GM12878 (cell line): Measurements from ENCODE around the gene CALY. TPM values are rescaled to one million over a fixed set of nuclear protein-coding genes. Genes with fewer than 3 reads are reported as not detected.

ENCODE experiments used
- ATAC-seq: fragments of 200-7000 bp; cut with Tn5 transposase; 3 replicates; pipeline ENCODE4 v1.9.1; 2020; ENCODE audit warnings: mild to moderate bottlenecking, moderate library complexity
- BruUV-seq: library from RNA; stranded (reverse); fragments of 400-500 nt; replicated peaks from 2 replicates; lab custom pipeline; 2021; lab: Mats Ljungman, UMichigan
- CTCF ChIA-PET: fragments of 300-600 bp; sonication (Branson Sonifier 250); formaldehyde crosslinking; extraction: SDS; loops from one replicate; lab custom pipeline; 2021; ENCODE audit warnings: inconsistent platforms; lab: Yijun Ruan, JAX
- POLR2A ChIA-PET: fragments of 350-600 bp; formaldehyde crosslinking; extraction: SDS; loops from one replicate; lab custom pipeline; 2021; ENCODE audit warnings: inconsistent platforms; lab: Charles Lee
- RAD21 ChIA-PET: fragments of 300-600 bp; sonication (Branson Sonifier 250); formaldehyde crosslinking; loops from one replicate; lab custom pipeline; 2023; ENCODE audit warnings: antibody characterized with exemption; ENCODE audit not compliant: unreplicated experiment; lab: Charles Lee
- SMC1A ChIA-PET: fragments of 300-600 bp; sonication (Branson Sonifier 250); formaldehyde crosslinking; loops from one replicate; lab custom pipeline; 2023; ENCODE audit not compliant: unreplicated experiment, uncharacterized antibody; lab: Charles Lee
- DNase-seq: peaks from one replicate; pipeline ENCODE4 v3.0.0-alpha.2; 2011; ENCODE audit warnings: low read depth, low spot score
- FAIRE-seq: peaks from 3 replicates; lab custom pipeline; 2011; peaks lifted over from hg19 to GRCh38; lab: Jason Lieb, UNC
- H2AFZ ChIP-seq: 2 replicates; pipeline ENCODE4 v1.6.0; 2011; ENCODE audit warnings: low read depth, low read length, control low read depth; ENCODE audit not compliant: control insufficient read depth
- H3K27ac ChIP-seq: 2 replicates; pipeline ENCODE4 v1.5.1; 2011; ENCODE audit warnings: control low read depth; ENCODE audit not compliant: control insufficient read depth, insufficient read depth
- H3K27me3 ChIP-seq, 2 experiments: replicated peaks in 1 of 2; 2 replicates each; pipeline versions ENCODE4 v1.6.0 to v1.6.1; 2011; ENCODE audit warnings: low read length in 1 of 2; ENCODE audit not compliant: control insufficient read depth in 2 of 2, insufficient read depth in 2 of 2
- H3K36me3 ChIP-seq, 2 experiments: 2 replicates each; pipeline ENCODE4 v1.5.1; 2011; ENCODE audit warnings: low read length in 1 of 2; ENCODE audit not compliant: control insufficient read depth in 2 of 2, insufficient read depth in 2 of 2
- H3K4me1 ChIP-seq: 2 replicates; pipeline ENCODE4 v1.6.1; 2011; ENCODE audit warnings: mild to moderate bottlenecking, low read length, moderate library complexity, mixed read lengths; ENCODE audit not compliant: control insufficient read depth, insufficient read depth
- H3K4me2 ChIP-seq: 2 replicates; pipeline ENCODE4 v1.6.0; 2011; ENCODE audit warnings: control low read depth; ENCODE audit not compliant: control insufficient read depth, insufficient read depth
- H3K4me3 ChIP-seq: fragments of 200-600 bp; sonication (generic); 2 replicates; pipeline ENCODE4 v1.5.1; 2016
- H3K79me2 ChIP-seq: 2 replicates; pipeline ENCODE4 v1.6.0; 2011; ENCODE audit warnings: low read length; ENCODE audit not compliant: control insufficient read depth, insufficient read depth
- H3K9ac ChIP-seq: 2 replicates; pipeline ENCODE4 v1.8.0; 2011; ENCODE audit warnings: low read length, control low read depth, mixed read lengths; ENCODE audit not compliant: control insufficient read depth, insufficient read depth
- H3K9me3 ChIP-seq: replicated peaks from 3 replicates; pipeline ENCODE4 v1.5.1; 2011; ENCODE audit warnings: mild to moderate bottlenecking, low read length; ENCODE audit not compliant: control insufficient read depth, insufficient read depth
- H4K20me1 ChIP-seq: 2 replicates; pipeline ENCODE4 v1.6.0; 2011; ENCODE audit not compliant: control insufficient read depth, insufficient read depth
- CBX3 ChIP-seq: fragments of 200-600 bp; sonication (generic); IDR thresholded peaks from 2 replicates; pipeline ENCODE4 v1.6.1; 2016; ENCODE audit warnings: low read depth, borderline replicate concordance
- CEBPB ChIP-seq, 2 experiments: fragments of 150-350 bp in 1 of 2; IDR thresholded peaks; 2 replicates each; pipeline ENCODE4 v1.6.1; 2012 to 2014; ENCODE audit warnings: low read depth in 2 of 2, low read length in 2 of 2, borderline replicate concordance in 1 of 2, inconsistent platforms in 1 of 2
- CHD2 ChIP-seq: IDR thresholded peaks from 2 replicates; pipeline ENCODE4 v1.6.1; 2011; ENCODE audit warnings: low read depth, low read length, improper control_type of control experiment, borderline replicate concordance
- EZH2 ChIP-seq: IDR thresholded peaks from 2 replicates; pipeline ENCODE4 v1.6.1; 2012; ENCODE audit warnings: low read depth, mild to moderate bottlenecking, control low read depth, inconsistent platforms, low read length, borderline replicate concordance; ENCODE audit not compliant: control insufficient read depth
- GABPA ChIP-seq: IDR thresholded peaks from 2 replicates; pipeline ENCODE4 v1.6.1; 2014; ENCODE audit warnings: antibody characterized with exemption, low read depth, mild to moderate bottlenecking, inconsistent platforms
- IKZF2 ChIP-seq, 2 experiments: fragments of 450-650 bp; IDR thresholded peaks; 2 replicates each; pipeline ENCODE4 v1.6.1; 2017; ENCODE audit warnings: mild to moderate bottlenecking in 2 of 2, moderate library complexity in 2 of 2
- PAX5 ChIP-seq: IDR thresholded peaks from 2 replicates; pipeline ENCODE4 v1.6.1; 2011; ENCODE audit warnings: low read depth, low read length, borderline replicate concordance
- RAD51 ChIP-seq: fragments of 450-650 bp; IDR thresholded peaks from 2 replicates; pipeline ENCODE4 v1.6.1; 2016; ENCODE audit warnings: moderate library complexity, mild to moderate bottlenecking, inconsistent platforms
- WGBS: methylation state at CpG from one replicate; pipeline ENCODE4 v1.1.6; 2016; ENCODE audit warnings: low lambda C conversion rate; ENCODE audit not compliant: insufficient replicate concordance, insufficient coverage; ENCODE audit errors: missing lambda C conversion rate; 5-methylcytosine and 5-hydroxymethylcytosine counted together
- in situ Hi-C: fragments of 300-500 bp; cut with MboI; formaldehyde crosslinking; loops from 9 replicates; pipeline ENCODE4 v1.14.3; 2018; ENCODE audit warnings: mixed read lengths
- intact Hi-C: fragments of 100-400 bp; cut with micrococcal nuclease; formaldehyde crosslinking; loops from one replicate; pipeline ENCODE4 v1.14.2; 2022; ENCODE audit not compliant: unreplicated experiment
- polyA plus RNA-seq, 11 experiments: library from polyadenylated mRNA; depleted of rRNA in 4 of 11; unstranded in 6 of 11; stranded (reverse) in 5 of 11; fragments of >200 nt; fragmentation: Nextera tagmentation in 4 of 11; fragmentation: Illumina TruSeq in 1 of 11; extraction: Ambion mirVana in 4 of 11; extraction: Trizol in 1 of 11; gene quantifications; 1 replicate in 1 of 11; 2 replicates in 10 of 11; pipeline versions ENCODE4 v1.2.1 to v1.2.3, GENCODE V29; 2011 to 2016; ENCODE audit warnings: inconsistent platforms in 2 of 11, missing spikeins in 2 of 11, low read depth in 1 of 11
- total RNA-seq, 4 experiments: library from RNA; depleted of rRNA in 3 of 4; stranded (reverse); fragments of >200 nt in 3 of 4; fragmentation: Illumina TruSeq in 1 of 4; extraction: Trizol in 1 of 4; gene quantifications; 2 replicates each; pipeline versions ENCODE4 v1.2.1 to v1.2.3, GENCODE V29; 2013 to 2021
- TF ChIP-seq, protein P1 (sequence below): IDR thresholded peaks from 2 replicates; pipeline ENCODE4 v1.6.1; 2011; ENCODE audit warnings: borderline replicate concordance, low read depth, mild to moderate bottlenecking, moderate library complexity, low read length; ENCODE audit not compliant: insufficient read depth, poor library complexity, severe bottlenecking
- TF ChIP-seq, protein P2 (sequence below): IDR thresholded peaks from 2 replicates; pipeline ENCODE4 v1.6.1; 2011; ENCODE audit warnings: mild to moderate bottlenecking, low read depth, low read length, moderate library complexity; ENCODE audit not compliant: insufficient replicate concordance
- TF ChIP-seq, protein P3 (sequence below): fragments of 450-650 bp; IDR thresholded peaks from 2 replicates; pipeline ENCODE4 v1.6.1; 2014; ENCODE audit warnings: mild to moderate bottlenecking

CALY gene
- total and polyA plus RNA-seq, 10 of the 15 experiments (the other 5 are each of a cell fraction or from before 2014, with no cell fraction given): 0.07 TPM; not detected in 9

DNA sequence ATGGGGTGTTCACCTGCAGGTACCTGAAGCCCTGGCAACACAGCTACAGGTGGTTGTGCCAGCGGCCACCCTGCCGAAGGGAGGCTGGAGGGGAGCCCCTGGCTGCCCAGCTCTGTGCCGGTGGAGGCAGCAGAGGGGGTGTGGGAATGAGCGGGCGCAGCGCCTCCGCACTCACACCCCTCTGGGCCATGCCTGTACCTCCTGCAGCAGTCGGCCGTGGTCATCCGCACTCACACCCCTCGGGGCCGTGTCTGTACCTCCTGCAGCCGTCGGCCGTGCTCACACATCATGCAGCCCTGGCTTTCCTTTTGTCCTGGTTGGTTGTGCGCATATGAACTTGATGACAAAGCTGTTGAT, 26.3 kb downstream of the CALY start:
- ChIA-PET CTCF (interaction anchor here (1.5 kb wide), 1 partner anchor 10 kb away, joined by 3 read pairs; no protein-coding TSS in a partner anchor), RAD21 (no interaction called here), SMC1A (no interaction called here), POLR2A (no interaction called here)
- no peak overlapping the region for H3K27ac ChIP-seq
- no peaks in the 10 kb centered on the region for H3K9me3 ChIP-seq
- FAIRE-seq (no peak), ATAC-seq (no peak), DNase-seq (no peak)
- peaks cover 19% of the 10 kb centered on the region for H3K4me1 ChIP-seq
- intact Hi-C loops: no loop called here
- TF ChIP-seq GABPA (no peak), CHD2 (no peak), IKZF2 (IDR thresholded peaks at IDR 0.05) (no peak), EZH2 (no peak), CBX3 (no peak), PAX5 (no peak), CEBPB (IDR thresholded peaks at IDR 0.05; ENCODE audit: borderline replicate concordance in 1 of 2, low read depth in 2 of 2, low read length in 2 of 2) (no peak), RAD51 (no peak)
- TF ChIP-seq, protein P1, sequence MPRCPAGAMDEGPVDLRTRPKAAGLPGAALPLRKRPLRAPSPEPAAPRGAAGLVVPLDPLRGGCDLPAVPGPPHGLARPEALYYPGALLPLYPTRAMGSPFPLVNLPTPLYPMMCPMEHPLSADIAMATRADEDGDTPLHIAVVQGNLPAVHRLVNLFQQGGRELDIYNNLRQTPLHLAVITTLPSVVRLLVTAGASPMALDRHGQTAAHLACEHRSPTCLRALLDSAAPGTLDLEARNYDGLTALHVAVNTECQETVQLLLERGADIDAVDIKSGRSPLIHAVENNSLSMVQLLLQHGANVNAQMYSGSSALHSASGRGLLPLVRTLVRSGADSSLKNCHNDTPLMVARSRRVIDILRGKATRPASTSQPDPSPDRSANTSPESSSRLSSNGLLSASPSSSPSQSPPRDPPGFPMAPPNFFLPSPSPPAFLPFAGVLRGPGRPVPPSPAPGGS: no peak
- TF ChIP-seq, protein P2, sequence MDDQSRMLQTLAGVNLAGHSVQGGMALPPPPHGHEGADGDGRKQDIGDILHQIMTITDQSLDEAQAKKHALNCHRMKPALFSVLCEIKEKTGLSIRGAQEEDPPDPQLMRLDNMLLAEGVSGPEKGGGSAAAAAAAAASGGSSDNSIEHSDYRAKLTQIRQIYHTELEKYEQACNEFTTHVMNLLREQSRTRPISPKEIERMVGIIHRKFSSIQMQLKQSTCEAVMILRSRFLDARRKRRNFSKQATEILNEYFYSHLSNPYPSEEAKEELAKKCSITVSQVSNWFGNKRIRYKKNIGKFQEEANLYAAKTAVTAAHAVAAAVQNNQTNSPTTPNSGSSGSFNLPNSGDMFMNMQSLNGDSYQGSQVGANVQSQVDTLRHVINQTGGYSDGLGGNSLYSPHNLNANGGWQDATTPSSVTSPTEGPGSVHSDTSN: no peak
- TF ChIP-seq, protein P3, sequence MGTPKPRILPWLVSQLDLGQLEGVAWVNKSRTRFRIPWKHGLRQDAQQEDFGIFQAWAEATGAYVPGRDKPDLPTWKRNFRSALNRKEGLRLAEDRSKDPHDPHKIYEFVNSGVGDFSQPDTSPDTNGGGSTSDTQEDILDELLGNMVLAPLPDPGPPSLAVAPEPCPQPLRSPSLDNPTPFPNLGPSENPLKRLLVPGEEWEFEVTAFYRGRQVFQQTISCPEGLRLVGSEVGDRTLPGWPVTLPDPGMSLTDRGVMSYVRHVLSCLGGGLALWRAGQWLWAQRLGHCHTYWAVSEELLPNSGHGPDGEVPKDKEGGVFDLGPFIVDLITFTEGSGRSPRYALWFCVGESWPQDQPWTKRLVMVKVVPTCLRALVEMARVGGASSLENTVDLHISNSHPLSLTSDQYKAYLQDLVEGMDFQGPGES: no peak
- H2AFZ ChIP-seq: no peak overlapping the region
- H4K20me1 ChIP-seq: no peaks in the 10 kb centered on the region
- no TSS peak for BruUV-seq
- 96% methylated on average over 16 of the region's 16 CpGs for WGBS
- no peak overlapping the region for H3K4me3 ChIP-seq
- H3K9ac ChIP-seq: no peak overlapping the region
- H3K27me3 ChIP-seq: no peaks in the 10 kb centered on the region
- in situ Hi-C loops: no loop called here
- peaks cover 0 to 7% of the 10 kb centered on the region in 2 experiments; a peak in 3 of 4 replicates for H3K36me3 ChIP-seq
- peaks cover 30% of the 10 kb centered on the region for H3K79me2 ChIP-seq
- H3K4me2 ChIP-seq: no peak overlapping the region
